ENCODE data around the gene DIS3L2.
A peak's percentile ranks its signal among the peaks of the same experiment; 100 is the strongest.
"Not testable (repeated sequence)": the region's sequence is repeated elsewhere in the genome, so short reads cannot be mapped to it uniquely, and the experiment has no call there.

DIS3L2 gene

GRCh38 chr2:232351686-232352510 is 390.4 kb downstream of the DIS3L2 start:
- TF ChIP-seq Cebpa-rat (IDR thresholded peaks at IDR 0.05) = no peak

GRCh38 chr2:232352511-232353091 is 391.1 kb downstream of the DIS3L2 start:
- Histone ChIP-seq H4K20me1 (no peaks in the 10 kb centered on the region), H3K9ac (no peak overlapping the region), H3K4me3 (no peak overlapping the region), H3K4me2 (no peak overlapping the region), H3K36me3 (no peaks in the 10 kb centered on the region), H3K27ac (no peak overlapping the region), H3K9me3 (peaks cover 16% of the 10 kb centered on the region), H3K27me3 (peaks cover 44% of the 10 kb centered on the region), H3K4me1 (peaks cover 16% of the 10 kb centered on the region)
- no peak for TF ChIP-seq Cebpa-rat (IDR thresholded peaks at IDR 0.05)

More at GRCh38 chr2:232351686-232352510, 390.4 kb downstream of the DIS3L2 start:
- Histone ChIP-seq H3K4me2 (no peak overlapping the region), H3K27ac (no peak overlapping the region), H3K36me3 (no peaks in the 10 kb centered on the region), H3K27me3 (peaks cover 44% of the 10 kb centered on the region), H3K4me3 (no peak overlapping the region), H3K9ac (no peak overlapping the region), H4K20me1 (no peaks in the 10 kb centered on the region), H3K4me1 (peaks cover 16% of the 10 kb centered on the region), H3K9me3 (peaks cover 16% of the 10 kb centered on the region)

GRCh38 chr2:232353096-232353495 is 391.6 kb downstream of the DIS3L2 start:
- Histone ChIP-seq H3K4me2 (no peak overlapping the region), H3K9me3 (peaks cover 16% of the 10 kb centered on the region), H3K4me1 (peaks cover 16% of the 10 kb centered on the region), H3K36me3 (no peaks in the 10 kb centered on the region), H4K20me1 (no peaks in the 10 kb centered on the region), H3K4me3 (no peak overlapping the region), H3K27ac (no peak overlapping the region), H3K27me3 (peaks cover 44% of the 10 kb centered on the region), H3K9ac (no peak overlapping the region)
- TF ChIP-seq Cebpa-rat (IDR thresholded peaks at IDR 0.05) = no peak

- Histone ChIP-seq H4K20me1 (no peaks in the 10 kb centered on the region), H3K27me3 (peaks cover 44% of the 10 kb centered on the region), H3K4me1 (peaks cover 15% of the 10 kb centered on the region), H3K9ac (no peak overlapping the region), H3K27ac (no peak overlapping the region), H3K36me3 (no peaks in the 10 kb centered on the region), H3K9me3 (peaks cover 16% of the 10 kb centered on the region), H3K4me2 (no peak overlapping the region), H3K4me3 (no peak overlapping the region)
- TF ChIP-seq Cebpa-rat (IDR thresholded peaks at IDR 0.05) = no peak
Measured at GRCh38 chr2:232353660-232354059, 392.1 kb downstream of the DIS3L2 start.

- Histone ChIP-seq H4K20me1 (no peaks in the 10 kb centered on the region), H3K36me3 (no peaks in the 10 kb centered on the region), H3K4me3 (no peak overlapping the region), H3K4me1 (peaks cover 11% of the 10 kb centered on the region), H3K27ac (no peak overlapping the region), H3K4me2 (no peak overlapping the region), H3K27me3 (peaks cover 44% of the 10 kb centered on the region), H3K9me3 (peaks cover 16% of the 10 kb centered on the region), H3K9ac (no peak overlapping the region)
- TF ChIP-seq Cebpa-rat (IDR thresholded peaks at IDR 0.05) = no peak
Measured at GRCh38 chr2:232354069-232354468, 392.6 kb downstream of the DIS3L2 start.

GRCh38 chr2:232361646-232362045 is 400.1 kb downstream of the DIS3L2 start:
- Histone ChIP-seq H3K36me3 (no peaks in the 10 kb centered on the region), H3K4me1 (peaks cover 48% of the 10 kb centered on the region)

GRCh38 chr2:232362174-232362900 is 400.8 kb downstream of the DIS3L2 start:
- Histone ChIP-seq H3K4me3 (peak overlapping the region; percentile 8; the same call in 1 of the 2 replicates), H3K36me3 (no peaks in the 10 kb centered on the region), H4K20me1 (peaks cover 6% of the 10 kb centered on the region; the same call in 1 of the 2 replicates), H3K27me3 (no peaks in the 10 kb centered on the region), H3K9ac (peak overlapping the region; percentile 29; the same call in 1 of the 2 replicates), H3K9me3 (peaks cover 14% of the 10 kb centered on the region), H3K4me1 (peaks cover 51% of the 10 kb centered on the region), H3K27ac (peak overlapping the region; percentile 75), H3K4me2 (peak overlapping the region; percentile 92)
- no peak for TF ChIP-seq Cebpa-rat (IDR thresholded peaks at IDR 0.05)

More at GRCh38 chr2:232361646-232362045, 400.1 kb downstream of the DIS3L2 start:
- H3K9me3 ChIP-seq = peaks cover 14% of the 10 kb centered on the region
- peaks cover 6% of the 10 kb centered on the region; the same call in 1 of the 2 replicates for H4K20me1 ChIP-seq
- H3K9ac ChIP-seq = no peak overlapping the region
- H3K4me3 ChIP-seq = no peak overlapping the region
- no peak overlapping the region for H3K27ac ChIP-seq
- TF ChIP-seq Cebpa-rat (IDR thresholded peaks at IDR 0.05) = no peak
- no peaks in the 10 kb centered on the region for H3K27me3 ChIP-seq
- H3K4me2 ChIP-seq = peak overlapping the region; percentile 92; the same call in 1 of the 2 replicates

GRCh38 chr2:232363064-232363783 is 401.7 kb downstream of the DIS3L2 start:
- peak overlapping the region; percentile 58; the same call in 1 of the 2 replicates for H3K9ac ChIP-seq
- H3K4me3 ChIP-seq = peak overlapping the region; percentile 51
- H3K4me2 ChIP-seq = peak overlapping the region; percentile 92

More at GRCh38 chr2:232363064-232363783, 401.7 kb downstream of the DIS3L2 start:
- not testable (repeated sequence) for H3K27me3 ChIP-seq, H3K36me3 ChIP-seq, H4K20me1 ChIP-seq
- H3K4me1 ChIP-seq = peaks cover 59% of the 10 kb centered on the region
- peaks cover 14% of the 10 kb centered on the region for H3K9me3 ChIP-seq
- H3K27ac ChIP-seq = peak overlapping the region; percentile 75

Data from BLaER1 (cell line).